HepG2 (cell line): ENCODE data around the gene NHSL1. TPM values are rescaled to one million over a fixed set of nuclear protein-coding genes. Genes with fewer than 3 reads are reported as not detected.

Experiments used
- AKAP8 ChIP-seq: sonication (generic); formaldehyde crosslinking; IDR thresholded peaks from 2 replicates; pipeline ENCODE4 v1.5.1; 2020; ENCODE audit warnings: mild to moderate bottlenecking, missing genetic modification reagents
- DNMT1 ChIP-seq: sonication (generic); formaldehyde crosslinking; IDR thresholded peaks from 2 replicates; pipeline ENCODE4 v1.5.1; 2020; ENCODE audit warnings: mild to moderate bottlenecking, missing genetic modification reagents
- DNMT3B ChIP-seq: conservative IDR thresholded peaks from 2 replicates; pipeline ENCODE4 v1.6.1; 2016; ENCODE audit warnings: missing biosample characterization, control low read depth
- DPF2 ChIP-seq: sonication (generic); formaldehyde crosslinking; IDR thresholded peaks from 2 replicates; pipeline ENCODE4 v1.4.0; 2020; ENCODE audit warnings: mild to moderate bottlenecking, low read depth, missing genetic modification reagents, borderline replicate concordance
- KAT7 ChIP-seq: IDR thresholded peaks from 2 replicates; pipeline ENCODE4 v1.6.1; 2018; ENCODE audit warnings: borderline replicate concordance, missing compliant biosample characterization
- MED13 ChIP-seq: sonication (generic); formaldehyde crosslinking; IDR thresholded peaks from 2 replicates; pipeline ENCODE4 v1.5.0; 2020; ENCODE audit warnings: missing genetic modification reagents
- MIER2 ChIP-seq: IDR thresholded peaks from 2 replicates; pipeline ENCODE4 v1.6.1; 2016; ENCODE audit warnings: missing biosample characterization, missing genetic modification reagents
- MTA3 ChIP-seq: sonication (generic); formaldehyde crosslinking; IDR thresholded peaks from 2 replicates; pipeline ENCODE4 v1.4.0; 2020; ENCODE audit warnings: missing genetic modification reagents
- NCOA2 ChIP-seq: sonication (generic); formaldehyde crosslinking; IDR thresholded peaks from 2 replicates; pipeline ENCODE4 v1.8.0; 2022; ENCODE audit warnings: inconsistent platforms
- NFKBIZ ChIP-seq: IDR thresholded peaks from 2 replicates; pipeline ENCODE4 v1.6.1; 2018; ENCODE audit warnings: missing genetic modification reagents, missing compliant biosample characterization
- POLR2AphosphoS2 ChIP-seq: IDR thresholded peaks from 2 replicates; pipeline ENCODE4 v1.6.1; 2011; ENCODE audit warnings: low read depth, low read length, improper control_type of control experiment
- PTBP1 ChIP-seq: fragments of 200-400 bp; formaldehyde crosslinking; IDR thresholded peaks from 2 replicates; pipeline ENCODE4 v1.6.1; 2018; ENCODE audit warnings: low read length, low read depth; ENCODE audit not compliant: poor library complexity, severe bottlenecking
- REXO4 ChIP-seq: sonication (generic); formaldehyde crosslinking; IDR thresholded peaks from 2 replicates; pipeline ENCODE4 v1.8.0; 2022; ENCODE audit warnings: missing genetic modification reagents, mild to moderate bottlenecking, borderline replicate concordance
- SIX4 ChIP-seq: sonication (generic); formaldehyde crosslinking; IDR thresholded peaks from 2 replicates; pipeline ENCODE4 v1.4.0; 2020; ENCODE audit warnings: missing genetic modification reagents
- SKI ChIP-seq: fragments of 450-650 bp; IDR thresholded peaks from one replicate; pipeline ENCODE4 v1.6.1; 2018; ENCODE audit warnings: mild to moderate bottlenecking; ENCODE audit not compliant: partially characterized antibody
- SMARCE1 ChIP-seq: fragments of 450-650 bp; IDR thresholded peaks from 2 replicates; pipeline ENCODE4 v1.6.1; 2017; ENCODE audit warnings: borderline replicate concordance
- SRSF9 ChIP-seq: fragments of 200-400 bp; formaldehyde crosslinking; IDR thresholded peaks from 2 replicates; pipeline ENCODE4 v1.6.1; 2018; ENCODE audit warnings: borderline replicate concordance, mild to moderate bottlenecking, low read depth, low read length; ENCODE audit not compliant: insufficient read depth, poor library complexity, severe bottlenecking
- YY1 ChIP-seq: IDR thresholded peaks from 2 replicates; pipeline ENCODE4 v1.6.1; 2011; ENCODE audit warnings: low read length, low read depth, moderate library complexity, mild to moderate bottlenecking; ENCODE audit not compliant: insufficient read depth, insufficient replicate concordance
- ZHX1 ChIP-seq: sonication (generic); formaldehyde crosslinking; IDR thresholded peaks from 2 replicates; pipeline ENCODE4 v1.8.1; 2022; ENCODE audit warnings: low read depth, mild to moderate bottlenecking, missing genetic modification reagents
- ZKSCAN8 ChIP-seq: IDR thresholded peaks from 2 replicates; pipeline ENCODE4 v1.6.1; 2016; ENCODE audit warnings: borderline replicate concordance, missing genetic modification reagents, missing compliant biosample characterization
- ZMYM4 ChIP-seq: sonication (generic); formaldehyde crosslinking; IDR thresholded peaks from 2 replicates; pipeline ENCODE4 v1.8.1; 2023; ENCODE audit warnings: mild to moderate bottlenecking, missing genetic modification reagents
- ZNF180 ChIP-seq: sonication (generic); formaldehyde crosslinking; IDR thresholded peaks from 2 replicates; pipeline ENCODE4 v1.4.0; 2020; ENCODE audit warnings: low read depth, missing genetic modification reagents, borderline replicate concordance
- ZNF383 ChIP-seq: sonication (generic); formaldehyde crosslinking; IDR thresholded peaks from 2 replicates; pipeline ENCODE4 v1.4.0; 2020; ENCODE audit warnings: missing genetic modification reagents, mild to moderate bottlenecking, borderline replicate concordance
- ZNF580 ChIP-seq: IDR thresholded peaks from 2 replicates; pipeline ENCODE4 v1.6.1; 2016; ENCODE audit warnings: low read depth, borderline replicate concordance
- ZNF614 ChIP-seq: IDR thresholded peaks from 2 replicates; pipeline ENCODE4 v1.6.1; 2018; ENCODE audit warnings: missing biosample characterization, missing genetic modification reagents, inconsistent platforms, borderline replicate concordance
- polyA plus RNA-seq, 8 experiments: library from polyadenylated mRNA; depleted of rRNA in 3 of 8; stranded (reverse) in 7 of 8; unstranded in 1 of 8; fragments of >200 nt; fragmentation: Illumina TruSeq in 4 of 8; extraction: Trizol in 4 of 8; gene quantifications; 2 replicates each; pipeline versions ENCODE4 v1.2.1 to v1.2.3, GENCODE V29; 2011 to 2016; ENCODE audit warnings: low read depth in 4 of 8, missing spikeins in 1 of 8, mixed read lengths in 1 of 8; ENCODE audit not compliant: insufficient read depth in 1 of 8
- total RNA-seq, 5 experiments: library from RNA; depleted of rRNA; stranded (reverse); fragments of >200 nt; fragmentation: Illumina TruSeq; extraction: Trizol; gene quantifications; 2 replicates each; pipeline ENCODE4 v1.2.3, GENCODE V29; 2016; ENCODE audit warnings: low read depth in 1 of 5
- TF ChIP-seq, protein P1 (sequence below): sonication (generic); formaldehyde crosslinking; IDR thresholded peaks from 2 replicates; pipeline ENCODE4 v1.4.0; 2020; ENCODE audit warnings: missing genetic modification reagents
- TF ChIP-seq, protein P2 (sequence below): IDR thresholded peaks from 2 replicates; pipeline ENCODE4 v1.6.1; 2018; ENCODE audit warnings: missing genetic modification reagents

The NHSL1 gene
- total and polyA plus RNA-seq, 2 of the 13 experiments (the other 11 are each of a cell fraction or from before 2014, with no cell fraction given): 24.9 to 53.6 TPM

GRCh38 chr6:138546733-138547185 is 47.5 kb upstream of the NHSL1 start (continued):
- TF ChIP-seq ZHX1 (CRISPR knock-in tag): no peak
- no peak for TF ChIP-seq DNMT3B
- no peak for TF ChIP-seq YY1
- no peak for TF ChIP-seq MTA3 (CRISPR knock-in tag)
- no peak for TF ChIP-seq SRSF9
- no peak for TF ChIP-seq REXO4 (CRISPR knock-in tag)
- TF ChIP-seq ZMYM4 (CRISPR knock-in tag): no peak
- no peak for TF ChIP-seq POLR2AphosphoS2
- TF ChIP-seq SMARCE1: no peak
- TF ChIP-seq SKI: peak; percentile 17
- TF ChIP-seq NFKBIZ: no peak
- no peak for TF ChIP-seq SIX4 (CRISPR knock-in tag)
- TF ChIP-seq KAT7 (CRISPR knock-in tag): no peak
- TF ChIP-seq ZNF614 (CRISPR knock-in tag): 0 out of 2 replicates have a peak, but pooled peaks have one; percentile 19
- no peak for TF ChIP-seq MIER2 (CRISPR knock-in tag)
- no peak for TF ChIP-seq ZNF383
- no peak for TF ChIP-seq AKAP8 (CRISPR knock-in tag)
- no peak for TF ChIP-seq DNMT1
- no peak; the same call in 1 of the 2 replicates for TF ChIP-seq NCOA2 (CRISPR knock-in tag)
- peak; percentile 50; the same call in 1 of the 2 replicates for TF ChIP-seq ZKSCAN8 (CRISPR knock-in tag)
- TF ChIP-seq, protein P1, sequence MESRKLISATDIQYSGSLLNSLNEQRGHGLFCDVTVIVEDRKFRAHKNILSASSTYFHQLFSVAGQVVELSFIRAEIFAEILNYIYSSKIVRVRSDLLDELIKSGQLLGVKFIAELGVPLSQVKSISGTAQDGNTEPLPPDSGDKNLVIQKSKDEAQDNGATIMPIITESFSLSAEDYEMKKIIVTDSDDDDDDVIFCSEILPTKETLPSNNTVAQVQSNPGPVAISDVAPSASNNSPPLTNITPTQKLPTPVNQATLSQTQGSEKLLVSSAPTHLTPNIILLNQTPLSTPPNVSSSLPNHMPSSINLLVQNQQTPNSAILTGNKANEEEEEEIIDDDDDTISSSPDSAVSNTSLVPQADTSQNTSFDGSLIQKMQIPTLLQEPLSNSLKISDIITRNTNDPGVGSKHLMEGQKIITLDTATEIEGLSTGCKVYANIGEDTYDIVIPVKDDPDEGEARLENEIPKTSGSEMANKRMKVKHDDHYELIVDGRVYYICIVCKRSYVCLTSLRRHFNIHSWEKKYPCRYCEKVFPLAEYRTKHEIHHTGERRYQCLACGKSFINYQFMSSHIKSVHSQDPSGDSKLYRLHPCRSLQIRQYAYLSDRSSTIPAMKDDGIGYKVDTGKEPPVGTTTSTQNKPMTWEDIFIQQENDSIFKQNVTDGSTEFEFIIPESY: 0 out of 2 replicates have a peak, but pooled peaks have one; percentile 34
- no peak for TF ChIP-seq DPF2 (CRISPR knock-in tag)
- no peak for TF ChIP-seq ZNF180 (CRISPR knock-in tag)
- TF ChIP-seq ZNF580 (CRISPR knock-in tag): peak; percentile 60; the same call in 1 of the 2 replicates
- TF ChIP-seq MED13 (CRISPR knock-in tag): no peak
- TF ChIP-seq PTBP1: no peak
- TF ChIP-seq, protein P2, sequence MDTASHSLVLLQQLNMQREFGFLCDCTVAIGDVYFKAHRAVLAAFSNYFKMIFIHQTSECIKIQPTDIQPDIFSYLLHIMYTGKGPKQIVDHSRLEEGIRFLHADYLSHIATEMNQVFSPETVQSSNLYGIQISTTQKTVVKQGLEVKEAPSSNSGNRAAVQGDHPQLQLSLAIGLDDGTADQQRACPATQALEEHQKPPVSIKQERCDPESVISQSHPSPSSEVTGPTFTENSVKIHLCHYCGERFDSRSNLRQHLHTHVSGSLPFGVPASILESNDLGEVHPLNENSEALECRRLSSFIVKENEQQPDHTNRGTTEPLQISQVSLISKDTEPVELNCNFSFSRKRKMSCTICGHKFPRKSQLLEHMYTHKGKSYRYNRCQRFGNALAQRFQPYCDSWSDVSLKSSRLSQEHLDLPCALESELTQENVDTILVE (CRISPR knock-in tag): no peak
